ENCODE results near the gene SPEM2.

Gene SPEM2

DNA sequence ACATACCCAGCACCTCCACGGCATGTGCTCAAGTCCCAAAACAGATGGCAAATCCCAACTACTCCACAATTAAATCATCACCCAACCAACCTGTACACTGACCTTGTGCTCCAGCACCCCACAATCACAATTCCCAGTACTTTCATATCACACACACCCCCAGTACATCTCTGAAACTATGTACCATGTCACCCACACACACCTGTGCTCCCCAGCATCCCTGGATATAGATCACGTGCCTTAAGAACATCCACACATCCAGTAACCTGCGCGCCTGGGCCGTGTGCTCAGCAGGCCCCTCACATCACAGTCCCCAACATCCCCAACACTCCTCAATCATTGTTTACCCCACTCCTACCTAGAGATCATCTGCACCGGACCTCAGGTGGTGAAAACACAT lies 15.7 kb upstream of the SPEM2 start:
- H3K9me3 Mint-ChIP-seq: no peaks in the 10 kb centered on the region
- H3K27ac Mint-ChIP-seq: no peak overlapping the region
- peaks cover 4% of the 10 kb centered on the region for H3K36me3 Mint-ChIP-seq (ENCODE audit: low read depth)
- no peaks in the 10 kb centered on the region for H3K27me3 Mint-ChIP-seq
- H3K4me1 Mint-ChIP-seq (ENCODE audit: low read depth): peaks cover 5% of the 10 kb centered on the region
- no peak overlapping the region for H3K4me3 Mint-ChIP-seq

- Mint-ChIP-seq H3K9me3 (no peaks in the 10 kb centered on the region), H3K4me1 (ENCODE audit: low read depth) (peaks cover 5% of the 10 kb centered on the region), H3K27me3 (no peaks in the 10 kb centered on the region), H3K36me3 (ENCODE audit: low read depth) (peaks cover 4% of the 10 kb centered on the region), H3K4me3 (no peak overlapping the region), H3K27ac (no peak overlapping the region)
Measured at GRCh38 chr17:7410634-7411426, 14.6 kb upstream of the SPEM2 start.

- peaks cover 5% of the 10 kb centered on the region for H3K4me1 Mint-ChIP-seq (ENCODE audit: low read depth)
- H3K4me3 Mint-ChIP-seq: no peak overlapping the region
- no peaks in the 10 kb centered on the region for H3K27me3 Mint-ChIP-seq
- H3K27ac Mint-ChIP-seq: no peak overlapping the region
- peaks cover 4% of the 10 kb centered on the region for H3K36me3 Mint-ChIP-seq (ENCODE audit: low read depth)
- no peaks in the 10 kb centered on the region for H3K9me3 Mint-ChIP-seq
Measured at GRCh38 chr17:7411427-7411750, 14.0 kb upstream of the SPEM2 start.

DNA sequence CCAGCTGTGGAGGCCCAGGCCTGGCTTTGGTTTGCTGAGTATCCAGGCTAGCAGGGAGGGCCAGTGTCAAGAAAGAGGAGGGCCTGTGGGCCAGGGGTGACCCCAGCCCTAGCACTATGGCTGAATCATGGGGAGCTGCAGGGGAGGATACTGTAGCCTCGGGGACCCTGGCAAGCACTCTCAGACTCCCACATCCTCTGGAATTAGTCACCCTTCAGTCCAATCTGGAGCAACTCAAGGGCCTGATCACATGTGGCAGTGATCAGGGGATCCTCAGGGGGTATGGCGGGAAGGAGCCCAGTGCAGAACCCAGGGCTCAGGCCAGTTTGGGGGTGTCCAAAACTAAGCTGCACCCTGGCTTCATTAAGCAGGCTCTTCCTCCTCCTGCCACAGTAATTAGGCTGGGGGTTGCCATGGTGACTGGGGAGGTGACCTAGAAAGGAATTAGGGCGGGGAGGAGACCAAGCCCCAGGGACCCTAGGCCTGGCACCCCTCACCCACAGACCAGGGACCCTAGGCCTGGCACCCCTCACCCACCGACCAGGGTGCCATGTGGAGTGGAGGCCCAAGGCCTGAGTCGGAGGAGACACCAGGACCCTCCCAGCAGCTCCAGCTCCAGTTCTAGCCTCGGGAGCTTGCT lies 11.9 kb upstream of the SPEM2 start:
- Mint-ChIP-seq H3K4me1 (ENCODE audit: low read depth) (no peaks in the 10 kb centered on the region), H3K4me3 (no peak overlapping the region), H3K36me3 (ENCODE audit: low read depth) (peaks cover 4% of the 10 kb centered on the region), H3K27ac (no peak overlapping the region), H3K27me3 (no peaks in the 10 kb centered on the region), H3K9me3 (no peaks in the 10 kb centered on the region)

DNA sequence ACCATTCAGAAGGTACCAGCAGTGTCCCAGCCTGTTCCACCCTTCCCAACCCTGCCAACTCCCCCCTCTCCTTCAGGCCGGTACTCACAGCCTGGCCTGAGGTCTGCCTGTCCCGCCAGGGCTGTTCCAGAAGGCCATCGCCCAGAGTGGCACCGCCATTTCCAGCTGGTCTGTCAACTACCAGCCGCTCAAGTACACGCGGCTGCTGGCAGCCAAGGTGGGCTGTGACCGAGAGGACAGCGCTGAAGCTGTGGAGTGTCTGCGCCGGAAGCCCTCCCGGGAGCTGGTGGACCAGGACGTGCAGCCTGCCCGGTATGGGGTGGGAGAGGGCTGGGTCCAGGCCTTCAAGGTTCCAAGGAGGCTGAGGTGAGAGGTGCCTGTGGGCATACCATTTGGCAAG lies 10.6 kb upstream of the SPEM2 start:
- no peak overlapping the region for H3K4me3 Mint-ChIP-seq
- no peaks in the 10 kb centered on the region for H3K9me3 Mint-ChIP-seq
- no peaks in the 10 kb centered on the region for H3K36me3 Mint-ChIP-seq (ENCODE audit: low read depth)
- H3K27ac Mint-ChIP-seq: no peak overlapping the region
- H3K27me3 Mint-ChIP-seq: no peaks in the 10 kb centered on the region
- H3K4me1 Mint-ChIP-seq (ENCODE audit: low read depth): no peaks in the 10 kb centered on the region

GRCh38 chr17:7415784-7416183 lies 9.6 kb upstream of the SPEM2 start:
- H3K27me3 Mint-ChIP-seq: no peaks in the 10 kb centered on the region
- H3K4me3 Mint-ChIP-seq: no peak overlapping the region
- no peaks in the 10 kb centered on the region for H3K36me3 Mint-ChIP-seq (ENCODE audit: low read depth)

GRCh38 chr17:7416323-7416722 lies 9.1 kb upstream of the SPEM2 start:
- H3K27ac Mint-ChIP-seq: no peak overlapping the region

More at GRCh38 chr17:7415784-7416183, 9.6 kb upstream of the SPEM2 start:
- Mint-ChIP-seq H3K27ac (no peak overlapping the region), H3K4me1 (ENCODE audit: low read depth) (no peaks in the 10 kb centered on the region), H3K9me3 (no peaks in the 10 kb centered on the region)

DNA sequence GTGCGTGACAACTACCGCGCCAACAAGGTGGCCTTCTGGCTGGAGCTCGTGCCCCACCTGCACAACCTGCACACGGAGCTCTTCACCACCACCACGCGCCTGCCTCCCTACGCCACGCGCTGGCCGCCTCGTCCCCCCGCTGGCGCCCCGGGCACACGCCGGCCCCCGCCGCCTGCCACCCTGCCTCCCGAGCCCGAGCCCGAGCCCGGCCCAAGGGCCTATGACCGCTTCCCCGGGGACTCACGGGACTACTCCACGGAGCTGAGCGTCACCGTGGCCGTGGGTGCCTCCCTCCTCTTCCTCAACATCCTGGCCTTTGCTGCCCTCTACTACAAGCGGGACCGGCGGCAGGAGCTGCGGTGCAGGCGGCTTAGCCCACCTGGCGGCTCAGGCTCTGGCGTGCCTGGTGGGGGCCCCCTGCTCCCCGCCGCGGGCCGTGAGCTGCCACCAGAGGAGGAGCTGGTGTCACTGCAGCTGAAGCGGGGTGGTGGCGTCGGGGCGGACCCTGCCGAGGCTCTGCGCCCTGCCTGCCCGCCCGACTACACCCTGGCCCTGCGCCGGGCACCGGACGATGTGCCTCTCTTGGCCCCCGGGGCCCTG lies 8.3 kb upstream of the SPEM2 start:
- Mint-ChIP-seq H3K36me3 (ENCODE audit: low read depth) (no peaks in the 10 kb centered on the region), H3K27ac (no peak overlapping the region)

More at GRCh38 chr17:7416323-7416722, 9.1 kb upstream of the SPEM2 start:
- H3K27me3 Mint-ChIP-seq: no peaks in the 10 kb centered on the region
- no peak overlapping the region for H3K4me3 Mint-ChIP-seq
- no peaks in the 10 kb centered on the region for H3K36me3 Mint-ChIP-seq (ENCODE audit: low read depth)
- no peaks in the 10 kb centered on the region for H3K4me1 Mint-ChIP-seq (ENCODE audit: low read depth)
- H3K9me3 Mint-ChIP-seq: no peaks in the 10 kb centered on the region

DNA sequence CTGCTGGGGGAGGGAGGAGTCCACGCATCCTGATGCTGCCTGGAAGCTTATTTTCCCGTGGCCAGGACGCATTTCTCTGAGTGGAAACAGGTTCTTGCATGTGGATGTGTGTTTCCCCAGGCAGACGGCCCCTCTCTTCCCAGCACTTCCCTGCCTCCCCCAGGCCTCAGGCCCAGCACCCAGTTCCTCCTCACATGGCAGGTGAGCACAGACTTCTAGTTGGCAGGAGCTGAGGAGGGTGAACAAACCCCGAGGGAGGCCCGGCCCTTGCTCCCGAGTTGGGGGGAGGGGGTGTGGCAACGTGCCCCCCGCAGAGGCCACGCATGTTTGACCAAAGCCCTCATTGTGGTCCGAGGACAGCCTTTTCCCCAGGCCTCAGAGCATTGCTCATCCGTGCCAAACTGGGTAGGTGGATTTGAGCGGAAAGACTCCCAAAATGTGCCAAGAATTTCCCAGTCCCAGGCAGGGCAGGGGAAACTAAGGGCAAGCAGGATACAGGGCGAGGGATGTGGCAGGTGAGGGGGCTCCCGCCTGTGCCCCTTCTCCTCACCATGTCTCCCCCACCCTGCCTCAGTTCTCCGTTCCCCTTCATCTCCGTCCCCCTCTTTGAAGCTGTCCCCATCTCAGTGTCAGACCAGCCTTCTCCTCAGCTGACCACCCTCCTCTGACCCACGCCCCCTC lies 6.8 kb upstream of the SPEM2 start:
- H3K9me3 Mint-ChIP-seq: no peaks in the 10 kb centered on the region
- no peak overlapping the region for H3K4me3 Mint-ChIP-seq
- H3K27ac Mint-ChIP-seq: no peak overlapping the region
- no peaks in the 10 kb centered on the region for H3K36me3 Mint-ChIP-seq (ENCODE audit: low read depth)
- no peaks in the 10 kb centered on the region for H3K4me1 Mint-ChIP-seq (ENCODE audit: low read depth)
- no peaks in the 10 kb centered on the region for H3K27me3 Mint-ChIP-seq

More for the DNA sequence above, 8.3 kb upstream of the SPEM2 start:
- H3K27me3 Mint-ChIP-seq: no peaks in the 10 kb centered on the region
- H3K9me3 Mint-ChIP-seq: no peaks in the 10 kb centered on the region
- no peak overlapping the region for H3K4me3 Mint-ChIP-seq
- H3K4me1 Mint-ChIP-seq (ENCODE audit: low read depth): no peaks in the 10 kb centered on the region

- H3K4me1 Mint-ChIP-seq (ENCODE audit: low read depth): no peaks in the 10 kb centered on the region
- no peaks in the 10 kb centered on the region for H3K9me3 Mint-ChIP-seq
- no peak within 1 kb of the TSS for H3K27ac Mint-ChIP-seq
- no peak within 1 kb of the TSS for H3K4me3 Mint-ChIP-seq
- H3K27me3 Mint-ChIP-seq: no peaks in the 10 kb centered on the region
- no peaks in the 10 kb centered on the region for H3K36me3 Mint-ChIP-seq (ENCODE audit: low read depth)
Measured at GRCh38 chr17:7419819-7420610, 5.4 kb upstream of the SPEM2 start, which contains the start of gene SPEM1. Gene SPEM1, plus strand, starts transcription at chr17:7420324. Its CDS starts 61 bp downstream, at chr17:7420385.

DNA sequence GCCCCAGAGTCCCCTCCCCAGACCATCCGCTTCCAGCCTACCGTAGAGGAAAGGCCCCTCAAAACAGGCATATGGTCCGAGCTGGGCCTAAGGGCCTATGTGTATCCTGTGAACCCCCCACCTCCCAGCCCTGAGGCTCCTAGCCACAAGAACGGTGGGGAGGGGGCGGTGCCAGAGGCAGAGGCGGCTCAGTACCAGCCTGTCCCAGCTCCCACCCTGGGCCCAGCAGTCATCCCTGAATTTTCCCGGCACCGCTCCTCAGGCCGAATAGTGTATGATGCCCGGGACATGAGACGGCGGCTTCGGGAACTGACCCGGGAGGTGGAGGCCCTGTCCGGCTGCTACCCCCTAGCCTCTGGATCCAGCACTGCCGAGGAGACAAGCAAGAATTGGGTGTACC lies 4.2 kb upstream of the SPEM2 start:
- Mint-ChIP-seq H3K4me3 (no peak overlapping the region), H3K9me3 (no peaks in the 10 kb centered on the region), H3K27me3 (no peaks in the 10 kb centered on the region), H3K27ac (no peak overlapping the region), H3K4me1 (ENCODE audit: low read depth) (no peaks in the 10 kb centered on the region), H3K36me3 (ENCODE audit: low read depth) (no peaks in the 10 kb centered on the region)

- H3K9me3 Mint-ChIP-seq: no peaks in the 10 kb centered on the region
- no peaks in the 10 kb centered on the region for H3K4me1 Mint-ChIP-seq (ENCODE audit: low read depth)
- no peaks in the 10 kb centered on the region for H3K27me3 Mint-ChIP-seq
- no peak overlapping the region for H3K4me3 Mint-ChIP-seq
- H3K36me3 Mint-ChIP-seq (ENCODE audit: low read depth): no peaks in the 10 kb centered on the region
- no peak overlapping the region for H3K27ac Mint-ChIP-seq
Measured at GRCh38 chr17:7423679-7424078, 1.7 kb upstream of the SPEM2 start.

DNA sequence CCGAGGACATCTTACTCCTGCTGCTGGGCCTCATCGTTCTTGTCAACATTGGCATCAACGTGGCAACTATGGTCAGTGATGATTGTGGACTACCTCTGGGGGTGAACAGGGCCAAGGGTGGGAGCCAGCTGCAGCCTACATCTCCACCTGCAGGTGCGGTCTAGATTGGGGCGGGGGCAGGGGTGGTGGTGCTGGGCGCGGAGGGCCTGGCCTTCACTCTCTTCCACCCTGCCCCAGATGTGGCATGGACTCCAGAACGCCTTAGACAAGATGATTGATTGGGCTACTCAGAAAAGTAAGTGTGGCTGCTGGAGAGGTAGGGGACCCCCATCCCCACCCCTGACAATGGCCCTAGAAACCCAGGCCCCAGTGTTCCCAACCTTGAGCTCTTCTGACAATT lies 340 bp downstream of the SPEM2 start:
- Mint-ChIP-seq H3K4me3 (no peak overlapping the region), H3K27ac (no peak overlapping the region), H3K4me1 (ENCODE audit: low read depth) (no peaks in the 10 kb centered on the region), H3K27me3 (no peaks in the 10 kb centered on the region), H3K9me3 (no peaks in the 10 kb centered on the region), H3K36me3 (ENCODE audit: low read depth) (no peaks in the 10 kb centered on the region)

- H3K27ac Mint-ChIP-seq: no peak overlapping the region
- H3K36me3 Mint-ChIP-seq (ENCODE audit: low read depth): no peaks in the 10 kb centered on the region
Measured at GRCh38 chr17:7426203-7426863, 917 bp downstream of the SPEM2 start.

More at GRCh38 chr17:7426203-7426863, 917 bp downstream of the SPEM2 start:
- Mint-ChIP-seq H3K4me3 (no peak overlapping the region), H3K27me3 (no peaks in the 10 kb centered on the region), H3K9me3 (no peaks in the 10 kb centered on the region), H3K4me1 (ENCODE audit: low read depth) (no peaks in the 10 kb centered on the region)

Data from stimulated activated naive CD8-positive, alpha-beta T cell treated with anti-CD3 and anti-CD28 coated beads, Interleukin-15, Interleukin-2, amounts not matched to agents 100 ng/mL and 50 ng/mL, for 24 hours (primary cell).